LNCaP clone FGC (cell line): ENCODE measurements around the gene CACNA2D3.

ENCODE experiments used
- DNase-seq: peaks from one replicate; pipeline ENCODE4 v3.0.0-alpha.2; 2011; ENCODE audit warnings: low read depth
- H3K4me3 ChIP-seq: 2 replicates; pipeline ENCODE4 v1.5.1; 2011; ENCODE audit warnings: mild to moderate bottlenecking, low read depth, low read length, control low read depth
- CTCF ChIP-seq: IDR thresholded peaks from 2 replicates; pipeline ENCODE4 v1.5.1; 2012; ENCODE audit warnings: mild to moderate bottlenecking; ENCODE audit not compliant: control insufficient read depth, insufficient read depth; ENCODE audit errors: extremely low read depth

Gene CACNA2D3

DNA sequence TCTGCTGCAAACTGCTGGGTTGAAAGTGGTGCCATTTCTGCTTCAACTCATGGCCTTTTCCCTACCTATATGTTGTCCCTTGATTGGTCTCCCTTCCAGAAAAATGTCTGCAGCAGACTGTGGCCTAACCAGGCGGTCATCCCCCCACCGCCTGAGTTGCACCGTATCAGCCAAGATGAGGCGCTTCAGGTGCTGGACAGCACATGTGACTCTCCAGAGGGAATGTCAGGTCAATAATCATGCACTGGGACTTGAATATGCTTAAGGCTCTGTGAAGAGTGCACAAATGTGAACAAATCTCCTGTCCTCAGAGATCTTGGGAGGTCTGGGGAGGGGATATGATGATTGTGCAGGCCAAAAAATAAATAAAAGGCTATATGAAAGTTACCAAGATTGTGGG, 773.3 kb downstream of the CACNA2D3 start:
- no peak for TF ChIP-seq CTCF
- H3K4me3 ChIP-seq, result no peak overlapping the region
- no peak for DNase-seq

DNA sequence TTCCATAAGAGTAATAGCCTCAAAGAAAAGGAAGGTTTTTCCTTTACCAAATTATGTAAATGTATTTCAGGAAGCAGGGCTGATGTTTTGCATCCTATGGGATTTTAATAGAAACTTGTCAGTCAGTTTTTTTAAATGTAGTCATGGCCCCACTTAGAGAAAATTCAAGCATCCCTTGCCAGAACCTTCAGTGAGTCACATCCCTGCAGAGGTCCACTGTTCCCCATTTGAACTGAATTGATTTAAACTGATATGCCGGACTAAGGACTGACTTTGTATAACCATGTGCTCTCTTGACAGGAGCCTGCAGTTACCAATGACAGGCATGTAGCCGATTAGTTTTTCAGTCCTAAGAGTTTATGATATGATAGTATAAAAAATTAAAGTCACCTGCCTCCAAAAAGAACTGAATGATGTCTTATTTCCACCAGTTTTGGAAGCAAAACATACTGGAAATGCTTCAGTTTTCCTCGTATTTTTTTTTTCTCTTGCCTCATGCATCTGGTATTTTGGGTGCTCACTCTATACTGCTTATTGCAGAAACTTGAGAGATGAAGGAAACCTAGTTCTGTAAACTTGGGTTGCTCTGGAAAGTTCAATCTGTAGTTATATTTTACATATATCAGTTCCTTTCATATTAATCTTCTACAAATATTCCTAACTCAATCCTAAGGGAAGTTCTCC, 774.8 kb downstream of the CACNA2D3 start:
- DNase-seq, result no peak
- no peak for TF ChIP-seq CTCF
- H3K4me3 ChIP-seq, result no peak overlapping the region

GRCh38 chr3:54899273-54899672, 776.9 kb downstream of the CACNA2D3 start:
- H3K4me3 ChIP-seq, result no peak overlapping the region
- no peak for TF ChIP-seq CTCF
- DNase-seq, result no peak

DNA sequence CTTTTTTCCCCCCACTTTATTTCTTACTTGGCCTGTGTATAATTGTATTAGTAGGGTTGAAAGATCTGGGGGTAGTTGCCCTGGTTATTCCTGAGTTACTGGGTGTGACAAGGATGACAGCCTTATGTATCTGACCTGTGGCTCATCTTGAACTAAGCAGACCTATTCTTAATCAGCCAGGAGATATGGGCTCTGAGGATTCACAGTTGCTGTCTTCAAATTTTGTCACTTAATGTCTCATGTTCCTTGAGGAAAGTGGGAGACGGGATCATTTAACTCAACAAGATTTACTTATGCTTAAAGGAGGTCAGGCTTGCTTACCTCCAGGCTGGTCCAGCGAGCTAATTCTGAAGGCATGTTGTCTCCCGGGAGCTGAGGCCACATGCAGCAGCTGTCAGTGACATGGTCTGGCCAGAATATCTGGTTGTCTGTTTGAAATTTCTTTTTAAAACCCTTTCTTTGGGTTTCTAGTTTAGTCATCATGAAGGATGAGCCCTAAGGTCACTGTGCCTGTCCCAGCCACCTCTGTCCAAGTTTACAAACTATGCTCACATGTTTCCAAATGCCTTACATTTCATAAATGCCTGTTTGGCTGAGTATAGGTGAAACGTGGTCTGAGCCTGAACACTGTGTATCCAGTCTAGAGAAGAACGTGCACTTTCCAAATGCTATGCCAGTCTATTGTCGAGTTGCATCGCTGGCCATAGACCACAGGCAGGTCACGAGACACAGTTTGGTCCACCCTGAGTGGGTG, 778.7 kb downstream of the CACNA2D3 start:
- no peak for TF ChIP-seq CTCF
- H3K4me3 ChIP-seq, result no peak overlapping the region
- no peak for DNase-seq

DNA sequence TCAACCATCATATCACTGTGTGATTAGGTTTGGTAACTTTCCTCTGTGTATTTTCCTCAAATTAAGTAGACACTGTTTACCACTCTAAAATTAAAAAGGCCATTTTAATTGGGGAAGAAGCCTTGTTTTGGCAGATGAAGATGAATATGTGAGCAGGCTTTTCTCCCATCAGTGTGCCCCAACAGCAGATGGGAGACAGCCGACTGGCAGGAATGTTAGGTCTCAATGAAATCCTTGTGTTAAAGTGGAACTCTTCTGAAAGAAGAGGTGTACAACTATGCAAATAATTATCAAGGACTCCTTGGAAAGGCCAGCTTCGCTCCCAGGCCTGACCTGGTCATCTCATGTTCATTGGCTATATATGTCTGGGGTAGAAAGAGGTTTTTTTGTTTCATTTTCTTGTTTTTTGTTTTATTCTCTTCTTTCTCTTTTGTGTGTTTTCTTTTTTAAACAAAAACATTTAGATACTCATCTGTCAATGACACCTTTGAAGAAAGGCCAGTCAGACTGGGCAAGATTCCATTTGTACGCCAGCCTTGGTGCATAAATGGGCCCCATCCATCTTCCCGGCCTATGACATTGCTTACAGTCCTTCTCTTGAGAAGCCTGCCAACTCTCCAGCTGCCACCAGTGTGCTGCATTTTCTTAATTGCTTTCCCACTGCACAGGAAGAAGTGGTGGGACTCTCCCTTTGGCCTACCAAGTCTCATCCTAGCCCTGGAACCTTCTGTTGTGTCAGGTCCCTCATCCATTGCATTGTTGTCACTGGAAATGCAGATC, 779.7 kb downstream of the CACNA2D3 start:
- no peak for DNase-seq
- H3K4me3 ChIP-seq, result no peak overlapping the region
- no peak for TF ChIP-seq CTCF

DNA sequence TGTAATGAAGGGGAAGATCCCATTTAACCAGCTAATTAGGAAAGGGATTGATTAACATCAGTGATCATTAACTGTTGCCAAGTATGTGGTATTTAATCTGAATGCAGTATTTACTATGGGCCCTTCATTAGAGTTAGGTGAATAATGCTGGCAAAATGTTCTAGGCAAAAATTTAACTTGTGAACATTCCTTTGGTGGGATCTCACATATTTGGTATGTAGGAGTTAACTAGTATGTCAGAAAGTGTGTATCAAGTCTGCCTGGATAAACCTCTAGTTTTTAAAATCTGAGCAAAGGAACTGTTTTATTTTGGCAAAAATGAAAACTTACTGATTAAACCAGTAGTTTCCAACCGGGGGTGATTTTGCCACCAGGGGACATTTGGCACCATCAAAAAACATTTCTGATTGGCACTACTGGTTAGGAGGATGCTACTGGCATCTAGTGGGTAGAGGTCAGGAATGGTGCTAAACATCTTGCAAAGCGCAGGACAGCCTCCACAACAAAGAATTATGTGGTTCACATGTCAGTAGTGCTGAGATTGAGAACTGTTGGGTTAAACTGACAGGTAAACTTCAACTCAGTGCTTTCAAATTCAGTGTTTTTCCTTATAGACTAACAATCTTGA, 783.0 kb downstream of the CACNA2D3 start:
- no peak for TF ChIP-seq CTCF
- no peak overlapping the region for H3K4me3 ChIP-seq
- DNase-seq, result no peak
